Keratinocyte (primary cell): ENCODE data around the gene PER2.
"Not testable (repeated sequence)": the region's sequence is repeated elsewhere in the genome, so short reads cannot be mapped to it uniquely, and the experiment has no call there.

Experiments
- EZH2 ChIP-seq: IDR thresholded peaks from one replicate; pipeline ENCODE4 v1.6.1; 2012; ENCODE audit warnings: inconsistent platforms, mild to moderate bottlenecking, low read length, moderate library complexity
- TF ChIP-seq, protein P1 (sequence below), 3 experiments: IDR thresholded peaks in 1 of 3; conservative IDR thresholded peaks in 1 of 3; optimal IDR thresholded peaks in 1 of 3; 2 replicates in 2 of 3; 3 replicates in 1 of 3; pipeline versions ENCODE3 to v1.5.1; 2011; ENCODE audit warnings: low read length in 3 of 3, mild to moderate bottlenecking in 3 of 3, moderate library complexity in 2 of 3, control low read depth in 1 of 3, inconsistent platforms in 1 of 3; ENCODE audit not compliant: insufficient read depth in 2 of 3; ENCODE audit errors: extremely low read depth in 1 of 3

DNA sequence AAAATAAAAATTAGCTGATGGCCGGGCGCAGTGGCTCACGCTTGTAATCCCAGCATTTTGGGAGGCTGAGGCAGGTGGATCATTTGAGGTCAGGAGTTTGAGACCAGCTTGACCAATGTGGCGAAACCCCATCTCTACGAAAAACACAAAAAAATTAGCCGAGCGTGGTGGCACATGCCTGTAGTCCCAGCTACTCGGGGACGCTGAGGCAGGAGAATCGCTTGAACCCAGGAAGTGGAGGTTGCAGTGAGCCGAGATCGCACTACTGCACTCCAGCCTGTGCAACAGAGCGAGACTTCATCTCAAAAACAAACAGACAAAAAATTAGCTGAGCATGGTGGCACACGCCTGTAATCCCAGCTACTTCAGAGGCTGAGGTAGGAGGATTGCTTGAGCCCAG, 22.3 kb upstream of the PER2 start:
- TF ChIP-seq, protein P1, sequence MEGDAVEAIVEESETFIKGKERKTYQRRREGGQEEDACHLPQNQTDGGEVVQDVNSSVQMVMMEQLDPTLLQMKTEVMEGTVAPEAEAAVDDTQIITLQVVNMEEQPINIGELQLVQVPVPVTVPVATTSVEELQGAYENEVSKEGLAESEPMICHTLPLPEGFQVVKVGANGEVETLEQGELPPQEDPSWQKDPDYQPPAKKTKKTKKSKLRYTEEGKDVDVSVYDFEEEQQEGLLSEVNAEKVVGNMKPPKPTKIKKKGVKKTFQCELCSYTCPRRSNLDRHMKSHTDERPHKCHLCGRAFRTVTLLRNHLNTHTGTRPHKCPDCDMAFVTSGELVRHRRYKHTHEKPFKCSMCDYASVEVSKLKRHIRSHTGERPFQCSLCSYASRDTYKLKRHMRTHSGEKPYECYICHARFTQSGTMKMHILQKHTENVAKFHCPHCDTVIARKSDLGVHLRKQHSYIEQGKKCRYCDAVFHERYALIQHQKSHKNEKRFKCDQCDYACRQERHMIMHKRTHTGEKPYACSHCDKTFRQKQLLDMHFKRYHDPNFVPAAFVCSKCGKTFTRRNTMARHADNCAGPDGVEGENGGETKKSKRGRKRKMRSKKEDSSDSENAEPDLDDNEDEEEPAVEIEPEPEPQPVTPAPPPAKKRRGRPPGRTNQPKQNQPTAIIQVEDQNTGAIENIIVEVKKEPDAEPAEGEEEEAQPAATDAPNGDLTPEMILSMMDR (optimal IDR thresholded peaks at IDR 0.05 in 1 of 3, IDR thresholded peaks at IDR 0.05 in 1 of 3, conservative IDR thresholded peaks at IDR 0.05 in 1 of 3; ENCODE audit: extremely low read depth in 1 of 3, insufficient read depth in 2 of 3, low read length in 3 of 3): not testable (repeated sequence)
- not testable (repeated sequence) for TF ChIP-seq EZH2
